Stimulated activated CD4-positive, alpha-beta T cell treated with anti-CD3 and anti-CD28 coated beads, TNF-alpha, amount 100 ng/mL, for 48 hours (primary cell): Measurements from ENCODE around the gene ATMIN.

Experiments
- DNase-seq, 3 donors: peaks; one replicate each; pipeline ENCODE4 v3.0.0-alpha.2; 2020; ENCODE audit warnings: low read depth in 3 of 3

Gene ATMIN

GRCh38 chr16:81069063-81069462, 33.4 kb downstream of the ATMIN start:
- DNase-seq = no peak

GRCh38 chr16:81070979-81071378, 35.3 kb downstream of the ATMIN start:
- no peak for DNase-seq

- DNase-seq = no peak
These were observed 36.2 kb downstream of the ATMIN start for GRCh38 chr16:81071805-81072204.

GRCh38 chr16:81073560-81074330, 38.1 kb downstream of the ATMIN start:
- no peak for DNase-seq

GRCh38 chr16:81076566-81077075, 41.0 kb downstream of the ATMIN start:
- peak; percentile 80 to 91 (median 84) for DNase-seq

- peak; percentile 94 to 95 (median 95) for DNase-seq
These were observed 41.7 kb downstream of the ATMIN start, which contains the start of gene C16orf46 for GRCh38 chr16:81077076-81077940. Gene C16orf46 (minus strand): TSS chr16:81077238. CDS start chr16:81063955, 13,283 bp downstream.

GRCh38 chr16:81080233-81080632, 44.6 kb downstream of the ATMIN start:
- DNase-seq = no peak

- no peak for DNase-seq
These were observed 45.4 kb downstream of the ATMIN start for GRCh38 chr16:81081014-81081413.

GRCh38 chr16:81088836-81089235, 53.2 kb downstream of the ATMIN start:
- no peak for DNase-seq

GRCh38 chr16:81094771-81095251, 59.2 kb downstream of the ATMIN start:
- no peak for DNase-seq

- DNase-seq = no peak
These were observed 60.0 kb downstream of the ATMIN start for GRCh38 chr16:81095653-81095952.

GRCh38 chr16:81095953-81096714, 60.5 kb downstream of the ATMIN start, which contains the start of gene GCSH:
Gene GCSH (minus strand): TSS chr16:81096395. CDS start chr16:81096278, 117 bp downstream.
- peak; percentile 92 to 97 (median 96) for DNase-seq

- DNase-seq = no peak
These were observed 61.1 kb downstream of the ATMIN start for GRCh38 chr16:81096715-81097208.
